GM21528 (cell line): Measurements from ENCODE around the gene TNFSF10.

Experiments used
- ATAC-seq: cut with Tn5 transposase; IDR thresholded peaks from one replicate; pipeline ENCODE4 v1.9.1; 2021; ENCODE audit warnings: mild to moderate bottlenecking, moderate library complexity; ENCODE audit not compliant: unreplicated experiment, low FRiP score

TNFSF10 gene

DNA sequence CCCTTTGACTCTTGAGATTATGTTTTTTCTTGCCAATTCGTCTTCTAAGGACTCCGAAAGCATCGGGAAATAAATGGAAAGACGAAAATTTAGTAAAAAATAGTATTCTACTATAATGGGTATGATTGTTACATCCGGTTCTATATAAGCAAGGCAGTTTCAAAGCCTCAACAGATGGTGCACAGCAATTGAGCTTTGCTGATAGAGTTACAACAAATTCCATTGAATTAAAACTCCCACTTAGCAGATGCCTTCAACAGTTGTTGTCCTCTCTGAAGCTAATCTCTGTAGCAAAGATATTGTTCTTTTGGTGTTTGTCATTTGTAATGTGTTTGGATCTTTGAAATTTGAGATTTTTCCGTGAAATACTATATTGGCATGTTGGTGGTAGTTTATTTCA, 58.9 kb downstream of the TNFSF10 start:
- no peak for ATAC-seq

DNA sequence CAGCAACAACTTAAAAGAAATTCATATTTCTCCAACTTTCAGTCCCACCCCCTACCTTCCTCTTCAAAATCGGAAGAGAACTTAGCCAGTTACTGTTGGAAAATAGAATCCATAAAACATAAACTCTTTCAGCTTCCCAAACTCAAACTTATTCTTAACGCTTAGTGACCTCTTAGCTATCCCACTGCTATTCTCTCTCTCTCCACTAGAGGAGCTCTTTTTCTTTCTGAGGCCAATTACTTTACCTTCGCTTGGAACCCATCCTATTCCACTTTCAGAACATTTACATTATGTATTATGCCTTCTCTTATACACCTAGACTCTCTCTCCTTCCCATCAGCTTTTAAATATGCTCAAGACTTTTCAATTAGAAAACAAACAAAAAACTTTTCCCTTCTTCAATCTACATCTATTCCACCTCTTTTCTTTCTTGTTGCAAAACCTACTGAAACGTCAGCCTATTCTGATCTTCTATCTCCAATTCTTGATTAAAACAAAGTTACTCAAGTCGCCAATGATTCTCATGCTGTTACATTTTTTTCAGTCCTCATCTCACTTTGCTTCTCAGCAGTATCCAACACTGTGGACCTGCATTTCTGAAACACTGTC, 61.6 kb downstream of the TNFSF10 start:
- ATAC-seq, result no peak

DNA sequence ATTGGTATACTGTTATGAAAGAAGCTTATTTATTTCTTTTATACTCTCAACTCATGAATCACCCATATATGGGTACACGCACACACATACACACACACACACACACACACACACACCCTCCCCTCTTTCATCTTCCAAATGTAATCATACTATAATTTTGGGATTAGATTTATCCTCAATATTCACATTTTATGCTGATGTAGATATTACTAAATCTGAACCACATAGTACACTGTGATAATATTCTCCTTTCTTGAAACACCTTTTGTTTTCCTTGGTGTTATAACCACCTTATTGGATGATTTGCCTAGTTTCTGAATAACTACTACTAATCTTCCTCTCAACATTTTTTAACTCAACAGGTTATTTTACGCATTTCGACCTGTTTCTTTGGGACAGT, 66.8 kb downstream of the TNFSF10 start:
- no peak for ATAC-seq
